A549 (cell line): ENCODE measurements around the gene ROR1.

Source experiments
- BHLHE40 ChIP-seq: IDR thresholded peaks from 2 replicates; pipeline ENCODE4 v1.6.1; 2012; ENCODE audit warnings: low read depth, low read length, inconsistent platforms
- CBX8 ChIP-seq: fragments of 200-600 bp; sonication (generic); IDR thresholded peaks from 2 replicates; pipeline ENCODE4 v1.6.1; 2016
- CEBPB ChIP-seq, 2 experiments: fragments of >200 bp in 1 of 2; sonication (Bioruptor Twin) in 1 of 2; formaldehyde crosslinking in 1 of 2; IDR thresholded peaks; 2 replicates each; pipeline ENCODE4 v1.6.1; 2012 to 2016
- CTCF ChIP-seq: fragments of >200 bp; sonication (Bioruptor Twin); formaldehyde crosslinking; IDR thresholded peaks from 3 replicates; pipeline ENCODE4 v1.5.1; 2016
- EHMT2 ChIP-seq: fragments of 200-600 bp; sonication (generic); IDR thresholded peaks from 2 replicates; pipeline ENCODE4 v1.6.1; 2016; ENCODE audit warnings: antibody characterized with exemption, low read depth, mild to moderate bottlenecking, moderate library complexity
- FOSB ChIP-seq: fragments of 250-450 bp; sonication (Bioruptor Pico); IDR thresholded peaks from 2 replicates; pipeline ENCODE4 v1.5.0; 2020; ENCODE audit warnings: mild to moderate bottlenecking, moderate library complexity
- NR3C1 ChIP-seq: fragments of >200 bp; sonication (Bioruptor Twin); formaldehyde crosslinking; IDR thresholded peaks from 3 replicates; pipeline ENCODE4 v1.6.1; 2017
- POLR2A ChIP-seq: IDR thresholded peaks from 2 replicates; pipeline ENCODE4 v1.6.1; 2012; ENCODE audit warnings: mild to moderate bottlenecking, low read length
- POLR2AphosphoS2 ChIP-seq: conservative IDR thresholded peaks from 2 replicates; pipeline ENCODE4 v1.6.1; 2012; ENCODE audit warnings: low read length, improper control_type of control experiment, inconsistent platforms
- RAD21 ChIP-seq, 2 experiments: fragments of >200 bp in 1 of 2; sonication (Bioruptor Twin) in 1 of 2; formaldehyde crosslinking in 1 of 2; IDR thresholded peaks in 1 of 2; conservative IDR thresholded peaks in 1 of 2; 2 replicates in 1 of 2; 3 replicates in 1 of 2; pipeline ENCODE4 v1.6.1; 2012 to 2018; ENCODE audit warnings: inconsistent platforms in 1 of 2
- REST ChIP-seq: fragments of 200-600 bp; sonication (generic); IDR thresholded peaks from 2 replicates; pipeline ENCODE4 v1.6.1; 2016; ENCODE audit warnings: antibody characterized with exemption, mild to moderate bottlenecking, moderate library complexity
- RFX5 ChIP-seq: fragments of 450-650 bp; IDR thresholded peaks from 2 replicates; pipeline ENCODE4 v1.7.1; 2014; ENCODE audit warnings: antibody characterized with exemption, mild to moderate bottlenecking, moderate library complexity

- no peak for TF ChIP-seq POLR2A
- no peak for TF ChIP-seq CTCF
- no peak for TF ChIP-seq FOSB (CRISPR knock-in tag)
- no peak for TF ChIP-seq POLR2AphosphoS2
- no peak for TF ChIP-seq EHMT2
- no peak for TF ChIP-seq CEBPB (IDR thresholded peaks at IDR 0.05)
- TF ChIP-seq NR3C1: no peak
- no peak for TF ChIP-seq RFX5
- TF ChIP-seq CBX8: no peak
- TF ChIP-seq RAD21 (conservative IDR thresholded peaks at IDR 0.05 in 1 of 2, IDR thresholded peaks at IDR 0.05 in 1 of 2): no peak
- TF ChIP-seq BHLHE40: no peak
- no peak for TF ChIP-seq REST
These were observed 142.9 kb downstream of the ROR1 start for GRCh38 chr1:63916485-63917360.
